HepG2 (cell line): Measurements from ENCODE around the gene TRMT1L. TPM values are rescaled to one million over a fixed set of nuclear protein-coding genes. Genes with fewer than 3 reads are reported as not detected.

ENCODE experiments used
- ATAC-seq: fragments of 200-7000 bp; cut with Tn5 transposase; 3 replicates; pipeline ENCODE4 v1.9.1; 2020; ENCODE audit warnings: mild to moderate bottlenecking, moderate library complexity
- BruUV-seq: library from RNA; stranded (reverse); fragments of 400-500 nt; replicated peaks from 2 replicates; lab custom pipeline; 2021; lab: Mats Ljungman, UMichigan
- CTCF ChIA-PET: fragments of 300-600 bp; formaldehyde crosslinking; extraction: SDS; loops from one replicate; lab custom pipeline; 2021; ENCODE audit warnings: low total read pairs, inconsistent platforms, low intra/inter-chr PET ratio; lab: Yijun Ruan, JAX
- POLR2A ChIA-PET: fragments of 350-600 bp; sonication (Branson Sonifier 250); formaldehyde crosslinking; loops from one replicate; lab custom pipeline; 2020; ENCODE audit warnings: antibody characterized with exemption, inconsistent platforms; lab: Yijun Ruan, JAX
- DNase-seq: peaks from one replicate; pipeline ENCODE4 v3.0.0-alpha.2; 2015; ENCODE audit warnings: low spot score
- FAIRE-seq: peaks from 3 replicates; lab custom pipeline; 2011; peaks lifted over from hg19 to GRCh38; lab: Jason Lieb, UNC
- H2AFZ ChIP-seq: one replicate; pipeline ENCODE4 v1.6.1; 2011; ENCODE audit warnings: low read length, inconsistent platforms
- H3K27ac ChIP-seq: fragments of 300-600 bp; 3 replicates; pipeline ENCODE4 v1.8.0; 2011; ENCODE audit warnings: mixed run types, mild to moderate bottlenecking, mixed read lengths, low read length, inconsistent platforms; ENCODE audit not compliant: insufficient read depth; ENCODE audit errors: extremely low read length
- H3K27me3 ChIP-seq, 2 experiments: fragments of 200-600 bp in 1 of 2; 2 replicates in 1 of 2; 3 replicates in 1 of 2; pipeline versions ENCODE4 v1.6.0 to v1.8.0; 2011; ENCODE audit warnings: low read length in 2 of 2, mild to moderate bottlenecking in 2 of 2, moderate library complexity in 2 of 2, inconsistent platforms in 1 of 2; ENCODE audit not compliant: insufficient read depth in 2 of 2, control insufficient read depth in 1 of 2
- H3K36me3 ChIP-seq, 2 experiments: fragments of 200-600 bp in 1 of 2; replicated peaks in 1 of 2; 2 replicates in 1 of 2; 3 replicates in 1 of 2; pipeline versions ENCODE4 v1.5.1 to v1.8.0; 2011; ENCODE audit warnings: low read length in 2 of 2, inconsistent platforms in 1 of 2; ENCODE audit not compliant: insufficient read depth in 2 of 2, control insufficient read depth in 1 of 2
- H3K4me1 ChIP-seq: 2 replicates; pipeline ENCODE4 v1.5.1; 2012; ENCODE audit warnings: low read length, inconsistent platforms; ENCODE audit not compliant: insufficient read depth
- H3K4me2 ChIP-seq: 2 replicates; pipeline ENCODE4 v1.6.0; 2011; ENCODE audit warnings: low read depth, low read length, inconsistent platforms
- H3K4me3 ChIP-seq, 3 experiments: fragments of 200-600 bp in 1 of 3; sonication (generic), shearing (Covaris generic) in 1 of 3; replicated peaks in 1 of 3; 2 replicates each; pipeline ENCODE4 v1.5.1; 2011 to 2016; ENCODE audit warnings: low read length in 3 of 3, inconsistent platforms in 2 of 3, low read depth in 2 of 3, mild to moderate bottlenecking in 2 of 3, control low read depth in 1 of 3, mixed read lengths in 1 of 3; ENCODE audit not compliant: insufficient read depth in 1 of 3
- H3K79me2 ChIP-seq: one replicate; pipeline ENCODE4 v1.6.1; 2011; ENCODE audit warnings: low read length, inconsistent platforms; ENCODE audit not compliant: insufficient read depth
- H3K9ac ChIP-seq: 2 replicates; pipeline ENCODE4 v1.6.0; 2011; ENCODE audit warnings: mild to moderate bottlenecking, low read depth, low read length, inconsistent platforms; ENCODE audit not compliant: insufficient read depth
- H3K9me3 ChIP-seq: 2 replicates; pipeline ENCODE4 v1.5.1; 2012; ENCODE audit warnings: mild to moderate bottlenecking, low read length
- H4K20me1 ChIP-seq: 2 replicates; pipeline ENCODE4 v1.6.0; 2011; ENCODE audit warnings: inconsistent platforms, mild to moderate bottlenecking, low read length, moderate library complexity; ENCODE audit not compliant: insufficient read depth
- ATF4 ChIP-seq, 2 experiments: fragments of 450-650 bp in 1 of 2; sonication (generic) in 1 of 2; formaldehyde crosslinking; IDR thresholded peaks; 2 replicates each; pipeline versions ENCODE4 v1.5.0 to v1.8.0; 2020 to 2022; ENCODE audit warnings: mild to moderate bottlenecking in 1 of 2, missing genetic modification reagents in 1 of 2
- CBX1 ChIP-seq: IDR thresholded peaks from one replicate; pipeline ENCODE4 v1.6.1; 2016; ENCODE audit warnings: antibody characterized with exemption, low read depth
- GATAD2A ChIP-seq: IDR thresholded peaks from 2 replicates; pipeline ENCODE4 v1.6.1; 2016
- GPN1 ChIP-seq: sonication (generic); formaldehyde crosslinking; IDR thresholded peaks from 2 replicates; pipeline ENCODE4 v1.5.1; 2020; ENCODE audit warnings: missing genetic modification reagents, borderline replicate concordance
- HOXD1 ChIP-seq: sonication (generic); formaldehyde crosslinking; IDR thresholded peaks from 2 replicates; pipeline ENCODE4 v1.5.0; 2020; ENCODE audit warnings: missing genetic modification reagents
- MAX ChIP-seq: IDR thresholded peaks from 2 replicates; pipeline ENCODE4 v1.6.1; 2012; ENCODE audit warnings: inconsistent platforms
- MIER3 ChIP-seq: IDR thresholded peaks from 2 replicates; pipeline ENCODE4 v1.6.1; 2016; ENCODE audit warnings: missing compliant biosample characterization, borderline replicate concordance
- NFKBIZ ChIP-seq: IDR thresholded peaks from 2 replicates; pipeline ENCODE4 v1.6.1; 2018; ENCODE audit warnings: missing genetic modification reagents, missing compliant biosample characterization
- PAF1 ChIP-seq: IDR thresholded peaks from 2 replicates; pipeline ENCODE4 v1.6.1; 2016; ENCODE audit warnings: missing genetic modification reagents, missing compliant biosample characterization
- POGZ ChIP-seq: sonication (generic); formaldehyde crosslinking; IDR thresholded peaks from 2 replicates; pipeline ENCODE4 v1.4.0; 2020; ENCODE audit warnings: mild to moderate bottlenecking, missing genetic modification reagents
- REL ChIP-seq: sonication (generic); formaldehyde crosslinking; conservative IDR thresholded peaks from 2 replicates; pipeline ENCODE4 v1.8.0; 2022; ENCODE audit warnings: mild to moderate bottlenecking, missing genetic modification reagents, moderate library complexity
- STAG1 ChIP-seq: sonication (generic); formaldehyde crosslinking; IDR thresholded peaks from 2 replicates; pipeline ENCODE4 v1.4.0; 2020; ENCODE audit warnings: missing genetic modification reagents
- ZNF317 ChIP-seq: sonication (generic); formaldehyde crosslinking; IDR thresholded peaks from 2 replicates; pipeline ENCODE4 v1.5.0; 2020; ENCODE audit warnings: mild to moderate bottlenecking, missing genetic modification reagents
- WGBS: methylation state at CpG from one replicate; pipeline ENCODE4 v1.1.6; 2017; ENCODE audit warnings: low lambda C conversion rate; 5-methylcytosine and 5-hydroxymethylcytosine counted together
- in situ Hi-C: cut with HindIII; loops from 2 replicates; pipeline ENCODE4 v1.10.0; 2017; ENCODE audit warnings: low pct_unique_long_range_greater_than_20kb; ENCODE audit not compliant: extremely low pct_ligation_motif_present
- intact Hi-C: fragments of 100-400 bp; cut with micrococcal nuclease; formaldehyde crosslinking; loops from one replicate; pipeline ENCODE4 v1.10.0; 2022; ENCODE audit not compliant: unreplicated experiment
- polyA plus RNA-seq, 8 experiments: library from polyadenylated mRNA; depleted of rRNA in 3 of 8; stranded (reverse) in 7 of 8; unstranded in 1 of 8; fragments of >200 nt; fragmentation: Illumina TruSeq in 4 of 8; extraction: Trizol in 4 of 8; gene quantifications; 2 replicates each; pipeline versions ENCODE4 v1.2.1 to v1.2.3, GENCODE V29; 2011 to 2016; ENCODE audit warnings: low read depth in 4 of 8, missing spikeins in 1 of 8, mixed read lengths in 1 of 8; ENCODE audit not compliant: insufficient read depth in 1 of 8
- total RNA-seq, 5 experiments: library from RNA; depleted of rRNA; stranded (reverse); fragments of >200 nt; fragmentation: Illumina TruSeq; extraction: Trizol; gene quantifications; 2 replicates each; pipeline ENCODE4 v1.2.3, GENCODE V29; 2016; ENCODE audit warnings: low read depth in 1 of 5
- TF ChIP-seq, protein P1 (sequence below): sonication (generic); formaldehyde crosslinking; IDR thresholded peaks from 2 replicates; pipeline ENCODE4 v1.4.0; 2020; ENCODE audit warnings: low read depth, missing genetic modification reagents
- TF ChIP-seq, protein P2 (sequence below): sonication (generic); formaldehyde crosslinking; IDR thresholded peaks from 2 replicates; pipeline ENCODE4 v1.4.0; 2020; ENCODE audit warnings: missing genetic modification reagents

TRMT1L gene
- total and polyA plus RNA-seq, 2 of the 13 experiments (the other 11 are each of a cell fraction or from before 2014, with no cell fraction given), result 17.9 to 19.2 TPM

DNA sequence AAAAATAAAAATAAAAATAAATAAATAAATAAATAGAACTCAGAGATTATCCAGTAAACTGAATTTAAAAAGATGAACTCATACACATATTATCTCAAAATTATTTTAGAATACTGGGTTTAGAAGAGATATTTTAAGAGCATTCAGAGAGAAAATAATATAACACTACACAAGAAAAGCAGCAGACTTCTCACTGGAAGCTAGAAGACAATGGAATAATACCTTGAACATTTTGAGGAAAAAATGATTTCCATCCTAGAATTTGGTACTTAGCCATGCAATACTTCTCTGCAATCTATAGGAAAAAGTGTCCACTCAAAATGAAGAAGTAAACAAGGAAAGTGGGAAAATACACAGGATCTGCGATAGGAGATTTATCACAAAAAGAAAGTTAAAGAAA, 24.2 kb downstream of the TRMT1L start:
- no peak for DNase-seq
- Histone ChIP-seq H3K36me3 (peaks cover 2 to 11% of the 10 kb centered on the region in 2 experiments; a peak in 3 of 5 replicates), H3K9ac (no peak overlapping the region), H4K20me1 (no peaks in the 10 kb centered on the region), H3K27me3 (no peaks in the 10 kb centered on the region), H3K9me3 (no peaks in the 10 kb centered on the region), H3K4me2 (no peak overlapping the region), H2AFZ (no peak overlapping the region), H3K4me3 (no peak overlapping the region), H3K4me1 (no peaks in the 10 kb centered on the region), H3K27ac (no peak overlapping the region), H3K79me2 (no peaks in the 10 kb centered on the region)
- ATAC-seq, result no peak
- intact Hi-C loops, result no loop called here
- ChIA-PET CTCF (no interaction called here), POLR2A (no interaction called here)
- TF ChIP-seq GPN1 (CRISPR knock-in tag) (no peak), ZNF317 (CRISPR knock-in tag) (peak; percentile 98)
- FAIRE-seq, result no peak
- no TSS peak for BruUV-seq
- in situ Hi-C loops, result no loop called here
- 89% methylated on average over 1 of the region's 1 CpG for WGBS

- intact Hi-C loops, result no loop called here
- H4K20me1 ChIP-seq, result no peaks in the 10 kb centered on the region
- CTCF ChIA-PET, result no interaction called here
- TF ChIP-seq POGZ (CRISPR knock-in tag) (no peak), STAG1 (CRISPR knock-in tag) (no peak), MIER3 (CRISPR knock-in tag) (no peak), REL (no peak), HOXD1 (no peak), MAX (no peak), GATAD2A (no peak), NFKBIZ (no peak), ATF4 (CRISPR knock-in tag; IDR thresholded peaks at IDR 0.05) (no peak), CBX1 (no peak), PAF1 (no peak)
- TF ChIP-seq, protein P1, sequence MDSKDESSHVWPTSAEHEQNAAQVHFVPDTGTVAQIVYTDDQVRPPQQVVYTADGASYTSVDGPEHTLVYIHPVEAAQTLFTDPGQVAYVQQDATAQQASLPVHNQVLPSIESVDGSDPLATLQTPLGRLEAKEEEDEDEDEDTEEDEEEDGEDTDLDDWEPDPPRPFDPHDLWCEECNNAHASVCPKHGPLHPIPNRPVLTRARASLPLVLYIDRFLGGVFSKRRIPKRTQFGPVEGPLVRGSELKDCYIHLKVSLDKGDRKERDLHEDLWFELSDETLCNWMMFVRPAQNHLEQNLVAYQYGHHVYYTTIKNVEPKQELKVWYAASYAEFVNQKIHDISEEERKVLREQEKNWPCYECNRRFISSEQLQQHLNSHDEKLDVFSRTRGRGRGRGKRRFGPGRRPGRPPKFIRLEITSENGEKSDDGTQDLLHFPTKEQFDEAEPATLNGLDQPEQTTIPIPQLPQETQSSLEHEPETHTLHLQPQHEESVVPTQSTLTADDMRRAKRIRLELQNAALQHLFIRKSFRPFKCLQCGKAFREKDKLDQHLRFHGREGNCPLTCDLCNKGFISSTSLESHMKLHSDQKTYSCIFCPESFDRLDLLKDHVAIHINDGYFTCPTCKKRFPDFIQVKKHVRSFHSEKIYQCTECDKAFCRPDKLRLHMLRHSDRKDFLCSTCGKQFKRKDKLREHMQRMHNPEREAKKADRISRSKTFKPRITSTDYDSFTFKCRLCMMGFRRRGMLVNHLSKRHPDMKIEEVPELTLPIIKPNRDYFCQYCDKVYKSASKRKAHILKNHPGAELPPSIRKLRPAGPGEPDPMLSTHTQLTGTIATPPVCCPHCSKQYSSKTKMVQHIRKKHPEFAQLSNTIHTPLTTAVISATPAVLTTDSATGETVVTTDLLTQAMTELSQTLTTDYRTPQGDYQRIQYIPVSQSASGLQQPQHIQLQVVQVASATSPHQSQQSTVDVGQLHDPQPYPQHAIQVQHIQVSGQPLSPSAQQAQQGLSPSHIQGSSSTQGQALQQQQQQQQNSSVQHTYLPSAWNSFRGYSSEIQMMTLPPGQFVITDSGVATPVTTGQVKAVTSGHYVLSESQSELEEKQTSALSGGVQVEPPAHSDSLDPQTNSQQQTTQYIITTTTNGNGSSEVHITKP, result no peak
- TF ChIP-seq, protein P2, sequence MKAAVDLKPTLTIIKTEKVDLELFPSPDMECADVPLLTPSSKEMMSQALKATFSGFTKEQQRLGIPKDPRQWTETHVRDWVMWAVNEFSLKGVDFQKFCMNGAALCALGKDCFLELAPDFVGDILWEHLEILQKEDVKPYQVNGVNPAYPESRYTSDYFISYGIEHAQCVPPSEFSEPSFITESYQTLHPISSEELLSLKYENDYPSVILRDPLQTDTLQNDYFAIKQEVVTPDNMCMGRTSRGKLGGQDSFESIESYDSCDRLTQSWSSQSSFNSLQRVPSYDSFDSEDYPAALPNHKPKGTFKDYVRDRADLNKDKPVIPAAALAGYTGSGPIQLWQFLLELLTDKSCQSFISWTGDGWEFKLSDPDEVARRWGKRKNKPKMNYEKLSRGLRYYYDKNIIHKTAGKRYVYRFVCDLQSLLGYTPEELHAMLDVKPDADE (CRISPR knock-in tag), result no peak
These were observed 27.0 kb downstream of the TRMT1L start for GRCh38 chr1:185129708-185130107.

More at GRCh38 chr1:185129708-185130107, 27.0 kb downstream of the TRMT1L start:
- in situ Hi-C loops, result no loop called here
- ATAC-seq (no peak), DNase-seq (no peak), FAIRE-seq (no peak)
- no peak overlapping the region for H3K4me2 ChIP-seq
- no peak overlapping the region for H3K9ac ChIP-seq
- 94% methylated on average over 2 of the region's 2 CpGs for WGBS
- no peaks in the 10 kb centered on the region for H3K9me3 ChIP-seq
- peaks cover 0 to 12% of the 10 kb centered on the region in 2 experiments; a peak in 3 of 5 replicates for H3K36me3 ChIP-seq
- H3K27ac ChIP-seq, result no peak overlapping the region
- H3K27me3 ChIP-seq, result no peaks in the 10 kb centered on the region
- POLR2A ChIA-PET, result no interaction called here
- no peaks in the 10 kb centered on the region for H3K4me1 ChIP-seq
- H3K4me3 ChIP-seq, result no peak overlapping the region
- no TSS peak for BruUV-seq
- H3K79me2 ChIP-seq, result no peaks in the 10 kb centered on the region
- no peak overlapping the region for H2AFZ ChIP-seq
